PC-3 (cell line): ENCODE results near the gene ZNF341.

ENCODE experiments used
- EZH2 ChIP-seq: fragments of 300-600 bp; sonication (generic); IDR thresholded peaks from one replicate; pipeline ENCODE4 v1.6.1; 2017; ENCODE audit warnings: antibody characterized with exemption, mild to moderate bottlenecking, low read length; ENCODE audit not compliant: unreplicated experiment
- TF ChIP-seq, protein P1 (sequence below): fragments of 300-600 bp; sonication (generic); conservative IDR thresholded peaks from 2 replicates; pipeline ENCODE4 v1.5.1; 2017; ENCODE audit warnings: antibody characterized with exemption, low read depth, mild to moderate bottlenecking, low read length

DNA sequence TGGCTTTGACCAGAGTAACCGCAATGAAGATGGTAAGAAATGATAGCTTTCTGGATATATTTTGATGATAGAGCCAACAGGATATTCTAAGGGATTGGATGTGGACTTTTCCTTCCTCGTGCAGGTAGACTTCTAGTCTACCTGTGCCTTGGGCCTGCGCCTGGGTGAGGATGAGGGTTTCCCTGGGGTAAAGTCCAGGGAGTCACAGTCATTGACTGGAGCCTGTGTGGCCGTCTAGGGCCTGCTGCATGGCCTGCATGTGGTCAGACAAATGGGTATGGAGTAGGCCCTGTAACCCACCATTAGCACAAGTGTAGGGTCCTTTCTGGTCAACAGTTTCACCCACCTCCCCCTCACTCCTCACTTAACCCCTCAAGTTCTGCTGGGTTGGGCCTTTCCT is 66.6 kb downstream of the ZNF341 start:
- TF ChIP-seq, protein P1, sequence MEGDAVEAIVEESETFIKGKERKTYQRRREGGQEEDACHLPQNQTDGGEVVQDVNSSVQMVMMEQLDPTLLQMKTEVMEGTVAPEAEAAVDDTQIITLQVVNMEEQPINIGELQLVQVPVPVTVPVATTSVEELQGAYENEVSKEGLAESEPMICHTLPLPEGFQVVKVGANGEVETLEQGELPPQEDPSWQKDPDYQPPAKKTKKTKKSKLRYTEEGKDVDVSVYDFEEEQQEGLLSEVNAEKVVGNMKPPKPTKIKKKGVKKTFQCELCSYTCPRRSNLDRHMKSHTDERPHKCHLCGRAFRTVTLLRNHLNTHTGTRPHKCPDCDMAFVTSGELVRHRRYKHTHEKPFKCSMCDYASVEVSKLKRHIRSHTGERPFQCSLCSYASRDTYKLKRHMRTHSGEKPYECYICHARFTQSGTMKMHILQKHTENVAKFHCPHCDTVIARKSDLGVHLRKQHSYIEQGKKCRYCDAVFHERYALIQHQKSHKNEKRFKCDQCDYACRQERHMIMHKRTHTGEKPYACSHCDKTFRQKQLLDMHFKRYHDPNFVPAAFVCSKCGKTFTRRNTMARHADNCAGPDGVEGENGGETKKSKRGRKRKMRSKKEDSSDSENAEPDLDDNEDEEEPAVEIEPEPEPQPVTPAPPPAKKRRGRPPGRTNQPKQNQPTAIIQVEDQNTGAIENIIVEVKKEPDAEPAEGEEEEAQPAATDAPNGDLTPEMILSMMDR, result no peak
- no peak for TF ChIP-seq EZH2
